NT2/D1 (cell line): ENCODE measurements around the gene SPRR4.

Experiments
- SUZ12 ChIP-seq: IDR thresholded peaks from 2 replicates; pipeline ENCODE4 v1.6.1; 2011; ENCODE audit not compliant: insufficient read length, insufficient read depth; ENCODE audit errors: extremely low read depth
- YY1 ChIP-seq: IDR thresholded peaks from 2 replicates; pipeline ENCODE4 v1.6.1; 2011; ENCODE audit not compliant: insufficient read length, insufficient read depth
- ZNF274 ChIP-seq: IDR thresholded peaks from 2 replicates; pipeline ENCODE4 v1.6.1; 2011; ENCODE audit warnings: mild to moderate bottlenecking, low read depth, low read length

GRCh38 chr1:152959801-152960451 lies 10.5 kb upstream of the SPRR4 start:
- TF ChIP-seq ZNF274 (no peak), SUZ12 (no peak), YY1 (no peak)
